ENCODE results near the gene SNX30.

The SNX30 gene

GRCh38 chr9:112754578-112754977 lies 4.0 kb downstream of the SNX30 start:
- Histone ChIP-seq H3K27me3 (ENCODE audit: insufficient read depth, low read length) (no peaks in the 10 kb centered on the region), H3K79me2 (ENCODE audit: insufficient read depth, low read length) (peaks cover 18% of the 10 kb centered on the region), H3F3A (ENCODE audit: insufficient read depth, low read length) (no peaks in the 10 kb centered on the region), H3K9ac (ENCODE audit: low read length) (no peak overlapping the region), H3K4me2 (ENCODE audit: low read length) (no peak overlapping the region), H3K27ac (ENCODE audit: low read depth, low read length, poor library complexity, severe bottlenecking) (no peak overlapping the region), H3K9me3 (ENCODE audit: low read length) (no peaks in the 10 kb centered on the region), H2AFZ (ENCODE audit: low read length) (no peak overlapping the region), H3K4me1 (ENCODE audit: insufficient read depth, low read length, severe bottlenecking) (peaks cover 26% of the 10 kb centered on the region), H4K20me1 (ENCODE audit: insufficient read depth, low read length) (no peaks in the 10 kb centered on the region), H3K4me3 (ENCODE audit: low read depth, low read length, poor library complexity, severe bottlenecking) (no peak overlapping the region), H3K36me3 (ENCODE audit: insufficient read depth, low read length) (no peaks in the 10 kb centered on the region), H3K9me2 (ENCODE audit: low read depth, low read length) (no peaks in the 10 kb centered on the region)
- TF ChIP-seq EZH2 (IDR thresholded peaks at IDR 0.05; ENCODE audit: borderline replicate concordance, low read length) (no peak), CTCF (IDR thresholded peaks at IDR 0.05; ENCODE audit: low read length) (no peak)

DNA sequence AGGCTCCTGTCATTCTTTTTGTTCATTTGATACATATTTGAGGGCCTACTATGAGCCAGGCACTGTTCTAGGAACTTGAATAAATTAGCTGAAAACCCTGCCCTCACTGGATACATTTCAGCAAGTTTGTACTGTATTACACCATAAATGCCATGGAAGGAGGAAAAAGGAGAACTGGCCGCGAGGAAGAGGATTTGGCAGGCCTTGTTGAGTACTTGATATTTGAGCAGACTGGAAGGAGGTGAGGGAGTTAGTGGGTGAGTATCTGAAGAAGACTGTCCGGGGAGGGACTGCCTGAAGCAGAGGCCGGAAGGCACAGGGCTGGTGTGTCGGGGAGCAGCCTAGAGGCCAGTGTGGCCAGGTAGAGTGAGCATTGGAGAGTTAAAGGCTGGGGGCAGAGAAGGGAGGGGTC lies 4.5 kb downstream of the SNX30 start:
- Histone ChIP-seq H3K4me3 (ENCODE audit: low read depth, low read length, poor library complexity, severe bottlenecking) (no peak overlapping the region), H3K9me3 (ENCODE audit: low read length) (no peaks in the 10 kb centered on the region), H3K79me2 (ENCODE audit: insufficient read depth, low read length) (peaks cover 18% of the 10 kb centered on the region), H4K20me1 (ENCODE audit: insufficient read depth, low read length) (no peaks in the 10 kb centered on the region), H3K36me3 (ENCODE audit: insufficient read depth, low read length) (no peaks in the 10 kb centered on the region), H3K9ac (ENCODE audit: low read length) (no peak overlapping the region), H3K4me2 (ENCODE audit: low read length) (no peak overlapping the region), H3K4me1 (ENCODE audit: insufficient read depth, low read length, severe bottlenecking) (peaks cover 26% of the 10 kb centered on the region), H3K9me2 (ENCODE audit: low read depth, low read length) (no peaks in the 10 kb centered on the region), H3F3A (ENCODE audit: insufficient read depth, low read length) (no peaks in the 10 kb centered on the region), H2AFZ (ENCODE audit: low read length) (no peak overlapping the region), H3K27ac (ENCODE audit: low read depth, low read length, poor library complexity, severe bottlenecking) (no peak overlapping the region), H3K27me3 (ENCODE audit: insufficient read depth, low read length) (no peaks in the 10 kb centered on the region)
- TF ChIP-seq CTCF (IDR thresholded peaks at IDR 0.05; ENCODE audit: low read length) (no peak), EZH2 (IDR thresholded peaks at IDR 0.05; ENCODE audit: borderline replicate concordance, low read length) (no peak)

DNA sequence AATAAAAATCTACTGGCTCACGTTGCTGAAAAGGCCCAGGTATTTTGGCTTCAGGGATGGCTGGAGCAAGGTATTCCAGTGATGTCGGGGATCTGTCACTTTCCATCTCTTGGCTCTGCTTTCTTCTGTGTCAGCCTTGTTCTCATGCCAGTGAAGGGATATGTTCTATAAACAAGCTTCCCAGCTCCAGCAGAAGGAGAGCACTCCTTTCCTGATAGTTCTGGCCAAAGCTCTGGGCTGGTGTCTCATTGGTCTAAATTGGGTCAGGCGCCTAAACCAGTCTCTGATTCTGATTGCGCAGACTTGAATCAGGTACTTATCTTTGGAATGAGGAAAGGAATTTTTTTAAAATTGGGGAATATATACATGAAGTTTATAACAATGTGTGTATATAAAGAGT lies 5.1 kb downstream of the SNX30 start:
- no peaks in the 10 kb centered on the region for H3K36me3 ChIP-seq (ENCODE audit: insufficient read depth, low read length)
- H3K9me3 ChIP-seq (ENCODE audit: low read length) = no peaks in the 10 kb centered on the region
- peaks cover 18% of the 10 kb centered on the region for H3K79me2 ChIP-seq (ENCODE audit: insufficient read depth, low read length)
- peaks cover 30% of the 10 kb centered on the region for H3K4me1 ChIP-seq (ENCODE audit: insufficient read depth, low read length, severe bottlenecking)
- H3K4me2 ChIP-seq (ENCODE audit: low read length) = no peak overlapping the region
- TF ChIP-seq CTCF (IDR thresholded peaks at IDR 0.05; ENCODE audit: low read length) (no peak), EZH2 (IDR thresholded peaks at IDR 0.05; ENCODE audit: borderline replicate concordance, low read length) (no peak)
- no peaks in the 10 kb centered on the region for H3F3A ChIP-seq (ENCODE audit: insufficient read depth, low read length)
- H3K9me2 ChIP-seq (ENCODE audit: low read depth, low read length) = no peaks in the 10 kb centered on the region
- H3K27me3 ChIP-seq (ENCODE audit: insufficient read depth, low read length) = no peaks in the 10 kb centered on the region
- H3K9ac ChIP-seq (ENCODE audit: low read length) = no peak overlapping the region
- no peak overlapping the region for H3K27ac ChIP-seq (ENCODE audit: low read depth, low read length, poor library complexity, severe bottlenecking)
- no peak overlapping the region for H2AFZ ChIP-seq (ENCODE audit: low read length)
- no peak overlapping the region for H3K4me3 ChIP-seq (ENCODE audit: low read depth, low read length, poor library complexity, severe bottlenecking)
- H4K20me1 ChIP-seq (ENCODE audit: insufficient read depth, low read length) = no peaks in the 10 kb centered on the region
